PC-9 (cell line): Measurements from ENCODE around the gene WSCD2. TPM values are rescaled to one million over a fixed set of nuclear protein-coding genes. Genes with fewer than 3 reads are reported as not detected.

Experiments
- BruUV-seq: library from RNA; stranded (reverse); fragments of 400-500 nt; replicated peaks from 2 replicates; lab custom pipeline; 2021; lab: Mats Ljungman, UMichigan
- CTCF ChIA-PET: fragments of 300-600 bp; sonication (Branson Sonifier 250); formaldehyde crosslinking; loops from one replicate; lab custom pipeline; 2022; ENCODE audit warnings: antibody characterized with exemption; lab: Charles Lee
- POLR2A ChIA-PET: fragments of 300-600 bp; sonication (Branson Sonifier 250); formaldehyde crosslinking; loops from one replicate; lab custom pipeline; 2022; ENCODE audit warnings: antibody characterized with exemption; ENCODE audit not compliant: unreplicated experiment; lab: Charles Lee
- DNase-seq, 2 experiments: peaks; one replicate each; pipeline versions ENCODE4 v3.0.0 to v3.0.0-alpha.2; 2015 to 2022; ENCODE audit warnings: mixed read lengths in 1 of 2
- H2AFZ ChIP-seq: fragments of 200-600 bp; sonication (generic); 2 replicates; pipeline ENCODE4 v1.8.1; 2017; ENCODE audit warnings: antibody characterized with exemption
- H3F3A ChIP-seq: fragments of 200-600 bp; sonication (generic); 2 replicates; pipeline ENCODE4 v1.8.1; 2017; ENCODE audit warnings: antibody characterized with exemption, mild to moderate bottlenecking, low read depth; ENCODE audit not compliant: insufficient read depth
- H3K27ac ChIP-seq: fragments of 200-600 bp; sonication (generic); 2 replicates; pipeline ENCODE4 v1.6.1; 2016; ENCODE audit warnings: mixed run types
- H3K27me3 ChIP-seq: fragments of 200-600 bp; sonication (generic); 2 replicates; pipeline ENCODE4 v1.6.1; 2016; ENCODE audit warnings: low read depth, mixed run types; ENCODE audit not compliant: insufficient read depth
- H3K36me3 ChIP-seq: fragments of 200-600 bp; sonication (generic); 2 replicates; pipeline ENCODE4 v1.6.1; 2016; ENCODE audit warnings: low read depth, mixed run types
- H3K4me1 ChIP-seq: fragments of 200-600 bp; sonication (generic); replicated peaks from 2 replicates; pipeline ENCODE4 v1.6.1; 2016; ENCODE audit warnings: mixed run types; ENCODE audit not compliant: insufficient read depth
- H3K4me2 ChIP-seq: fragments of 200-600 bp; sonication (generic); 2 replicates; pipeline ENCODE4 v1.6.1; 2017; ENCODE audit warnings: mixed run types
- H3K4me3 ChIP-seq: fragments of 200-600 bp; sonication (generic); 2 replicates; pipeline ENCODE4 v1.6.1; 2016; ENCODE audit warnings: mixed run types
- H3K79me2 ChIP-seq: fragments of 200-600 bp; sonication (generic); 2 replicates; pipeline ENCODE4 v1.6.1; 2017; ENCODE audit warnings: low read depth, mixed run types
- H3K9me2 ChIP-seq: fragments of 200-600 bp; sonication (generic); 2 replicates; pipeline ENCODE4 v1.8.1; 2017; ENCODE audit warnings: mild to moderate bottlenecking; ENCODE audit not compliant: insufficient read depth
- H3K9me3 ChIP-seq: fragments of 200-600 bp; sonication (generic); 2 replicates; pipeline ENCODE4 v1.8.1; 2016; ENCODE audit warnings: low read depth; ENCODE audit not compliant: insufficient read depth
- H4K20me1 ChIP-seq: fragments of 200-600 bp; sonication (generic); 2 replicates; pipeline ENCODE4 v1.8.1; 2017; ENCODE audit not compliant: insufficient read depth
- EZH2 ChIP-seq: fragments of 200-600 bp; sonication (generic); IDR thresholded peaks from 2 replicates; pipeline ENCODE4 v1.8.0; 2017; ENCODE audit warnings: antibody characterized with exemption, low read depth
- intact Hi-C: fragments of 100-400 bp; cut with micrococcal nuclease; formaldehyde crosslinking; loops from one replicate; pipeline ENCODE4 v1.10.0; 2022; ENCODE audit not compliant: unreplicated experiment
- total RNA-seq: library from RNA; stranded (reverse); gene quantifications from 2 replicates; pipeline ENCODE4 v1.2.3, GENCODE V29; 2021
- TF ChIP-seq, protein P1 (sequence below): fragments of 200-600 bp; sonication (generic); conservative IDR thresholded peaks from 2 replicates; pipeline ENCODE4 v1.6.1; 2017; ENCODE audit warnings: mixed run types, antibody characterized with exemption, mild to moderate bottlenecking, moderate library complexity

Gene WSCD2
- total RNA-seq, 1 experiment from 2014 or later: not detected

- no TSS peak for BruUV-seq
Observed at GRCh38 chr12:108239378-108239777, 110.3 kb downstream of the WSCD2 start.

GRCh38 chr12:108240027-108240785 is 111.1 kb downstream of the WSCD2 start:
- CTCF ChIA-PET: no interaction called here
- Histone ChIP-seq H3K4me3 (no peak overlapping the region), H3K9me3 (no peaks in the 10 kb centered on the region), H3K27me3 (peaks cover 14% of the 10 kb centered on the region), H4K20me1 (no peaks in the 10 kb centered on the region; the same call in 1 of the 2 replicates), H3K4me1 (no peaks in the 10 kb centered on the region), H3K4me2 (no peak overlapping the region), H3K9me2 (no peaks in the 10 kb centered on the region), H3F3A (no peaks in the 10 kb centered on the region), H2AFZ (no peak overlapping the region), H3K79me2 (no peaks in the 10 kb centered on the region), H3K27ac (no peak overlapping the region), H3K36me3 (no peaks in the 10 kb centered on the region)
- intact Hi-C loops: no loop called here
- TF ChIP-seq, protein P1, sequence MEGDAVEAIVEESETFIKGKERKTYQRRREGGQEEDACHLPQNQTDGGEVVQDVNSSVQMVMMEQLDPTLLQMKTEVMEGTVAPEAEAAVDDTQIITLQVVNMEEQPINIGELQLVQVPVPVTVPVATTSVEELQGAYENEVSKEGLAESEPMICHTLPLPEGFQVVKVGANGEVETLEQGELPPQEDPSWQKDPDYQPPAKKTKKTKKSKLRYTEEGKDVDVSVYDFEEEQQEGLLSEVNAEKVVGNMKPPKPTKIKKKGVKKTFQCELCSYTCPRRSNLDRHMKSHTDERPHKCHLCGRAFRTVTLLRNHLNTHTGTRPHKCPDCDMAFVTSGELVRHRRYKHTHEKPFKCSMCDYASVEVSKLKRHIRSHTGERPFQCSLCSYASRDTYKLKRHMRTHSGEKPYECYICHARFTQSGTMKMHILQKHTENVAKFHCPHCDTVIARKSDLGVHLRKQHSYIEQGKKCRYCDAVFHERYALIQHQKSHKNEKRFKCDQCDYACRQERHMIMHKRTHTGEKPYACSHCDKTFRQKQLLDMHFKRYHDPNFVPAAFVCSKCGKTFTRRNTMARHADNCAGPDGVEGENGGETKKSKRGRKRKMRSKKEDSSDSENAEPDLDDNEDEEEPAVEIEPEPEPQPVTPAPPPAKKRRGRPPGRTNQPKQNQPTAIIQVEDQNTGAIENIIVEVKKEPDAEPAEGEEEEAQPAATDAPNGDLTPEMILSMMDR: no peak
- TF ChIP-seq EZH2: no peak
- POLR2A ChIA-PET: no interaction called here
- no TSS peak for BruUV-seq
- DNase-seq: no peak

More at GRCh38 chr12:108239378-108239777, 110.3 kb downstream of the WSCD2 start:
- peaks cover 14% of the 10 kb centered on the region for H3K27me3 ChIP-seq
- H3F3A ChIP-seq: no peaks in the 10 kb centered on the region
- no peaks in the 10 kb centered on the region for H3K4me1 ChIP-seq
- no peaks in the 10 kb centered on the region; the same call in 1 of the 2 replicates for H4K20me1 ChIP-seq
- no peaks in the 10 kb centered on the region for H3K79me2 ChIP-seq
- H3K4me3 ChIP-seq: no peak overlapping the region
- no peaks in the 10 kb centered on the region for H3K9me2 ChIP-seq
- no peaks in the 10 kb centered on the region for H3K36me3 ChIP-seq
- no peaks in the 10 kb centered on the region for H3K9me3 ChIP-seq
- POLR2A ChIA-PET: no interaction called here
- no peak overlapping the region for H3K27ac ChIP-seq
- no peak for DNase-seq
- no peak for TF ChIP-seq EZH2
- TF ChIP-seq, protein P1: no peak
- H3K4me2 ChIP-seq: no peak overlapping the region
- CTCF ChIA-PET: no interaction called here
- intact Hi-C loops: no loop called here
- H2AFZ ChIP-seq: no peak overlapping the region

DNA sequence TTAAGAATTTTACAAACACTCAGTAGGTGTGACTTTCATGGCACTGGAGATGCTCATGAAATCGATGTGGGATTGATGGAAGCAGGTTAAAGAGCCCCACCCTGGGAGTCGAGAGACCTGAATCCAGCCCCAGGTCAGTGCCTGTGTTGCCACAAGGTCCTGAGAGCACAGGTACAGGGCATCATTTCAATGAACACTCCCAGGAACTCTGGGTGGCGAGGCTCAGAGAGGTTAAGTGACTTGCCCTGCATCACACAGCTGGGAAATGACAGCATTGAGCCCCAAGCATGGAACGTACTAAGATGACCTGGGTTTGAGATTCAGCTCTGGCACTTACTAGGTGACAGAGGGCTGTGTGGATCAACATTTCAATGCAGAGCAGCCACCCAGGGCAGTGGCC is 111.8 kb downstream of the WSCD2 start:
- TF ChIP-seq, protein P1: no peak
- Histone ChIP-seq H3K4me2 (no peak overlapping the region), H2AFZ (no peak overlapping the region), H4K20me1 (no peaks in the 10 kb centered on the region; the same call in 1 of the 2 replicates), H3K27ac (no peak overlapping the region), H3K9me3 (no peaks in the 10 kb centered on the region), H3K27me3 (peaks cover 16% of the 10 kb centered on the region), H3K9me2 (no peaks in the 10 kb centered on the region), H3F3A (no peaks in the 10 kb centered on the region), H3K4me3 (no peak overlapping the region), H3K4me1 (no peaks in the 10 kb centered on the region), H3K79me2 (no peaks in the 10 kb centered on the region), H3K36me3 (no peaks in the 10 kb centered on the region)
- DNase-seq: no peak
- POLR2A ChIA-PET: no interaction called here
- intact Hi-C loops: no loop called here
- CTCF ChIA-PET: no interaction called here
- BruUV-seq: no TSS peak
